ENCODE results near the gene PROK1. TPM values are rescaled to one million over a fixed set of nuclear protein-coding genes. Genes with fewer than 3 reads are reported as not detected.
A peak's percentile ranks its signal among the peaks of the same experiment; 100 is the strongest.
"Not testable (repeated sequence)": the region's sequence is repeated elsewhere in the genome, so short reads cannot be mapped to it uniquely, and the experiment has no call there.

Gene PROK1
- total RNA-seq, 2 donors from 2014 or later = not detected

DNA sequence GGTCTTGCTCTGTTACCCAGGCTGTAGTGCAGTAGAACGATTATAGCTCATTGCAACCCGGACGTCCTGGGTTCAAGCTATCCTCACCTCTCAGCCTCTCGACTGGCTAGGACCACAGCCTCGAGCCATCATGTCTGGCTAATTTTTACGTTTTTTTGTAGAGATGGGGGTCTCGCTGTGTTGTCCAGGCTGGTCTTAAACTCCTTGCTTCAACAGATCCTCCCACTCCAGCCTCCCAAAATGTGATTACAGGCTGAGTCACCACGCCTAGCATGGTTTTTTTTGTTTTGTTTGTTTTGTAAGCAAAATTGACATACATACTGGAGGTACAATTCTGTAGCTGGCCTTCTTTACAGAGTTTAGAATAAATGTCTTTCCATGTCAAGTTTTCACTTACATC lies 42.5 kb upstream of the PROK1 start:
- intact Hi-C loops (cut with DNase I) = loop anchor here (5.0 kb wide), 1 partner anchor 66 kb away; no protein-coding TSS in a partner anchor
- no peak overlapping the region for H3K4me3 ChIP-seq
- TF ChIP-seq, protein P1, sequence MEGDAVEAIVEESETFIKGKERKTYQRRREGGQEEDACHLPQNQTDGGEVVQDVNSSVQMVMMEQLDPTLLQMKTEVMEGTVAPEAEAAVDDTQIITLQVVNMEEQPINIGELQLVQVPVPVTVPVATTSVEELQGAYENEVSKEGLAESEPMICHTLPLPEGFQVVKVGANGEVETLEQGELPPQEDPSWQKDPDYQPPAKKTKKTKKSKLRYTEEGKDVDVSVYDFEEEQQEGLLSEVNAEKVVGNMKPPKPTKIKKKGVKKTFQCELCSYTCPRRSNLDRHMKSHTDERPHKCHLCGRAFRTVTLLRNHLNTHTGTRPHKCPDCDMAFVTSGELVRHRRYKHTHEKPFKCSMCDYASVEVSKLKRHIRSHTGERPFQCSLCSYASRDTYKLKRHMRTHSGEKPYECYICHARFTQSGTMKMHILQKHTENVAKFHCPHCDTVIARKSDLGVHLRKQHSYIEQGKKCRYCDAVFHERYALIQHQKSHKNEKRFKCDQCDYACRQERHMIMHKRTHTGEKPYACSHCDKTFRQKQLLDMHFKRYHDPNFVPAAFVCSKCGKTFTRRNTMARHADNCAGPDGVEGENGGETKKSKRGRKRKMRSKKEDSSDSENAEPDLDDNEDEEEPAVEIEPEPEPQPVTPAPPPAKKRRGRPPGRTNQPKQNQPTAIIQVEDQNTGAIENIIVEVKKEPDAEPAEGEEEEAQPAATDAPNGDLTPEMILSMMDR (IDR thresholded peaks at IDR 0.05) = no peak
- peaks cover 6% of the 10 kb centered on the region for H3K4me1 ChIP-seq
- H3K9ac ChIP-seq (ENCODE audit: low read depth in 2 of 2, low read length in 2 of 2) = peak overlapping the region in 1 of 2 donors; percentile 99
- no peak overlapping the region for H3K27ac ChIP-seq
- no peaks in the 10 kb centered on the region for H3K9me3 ChIP-seq
- DNase-seq = no peak
- H3K27me3 ChIP-seq = no peaks in the 10 kb centered on the region
- H3K36me3 ChIP-seq = peaks cover 10% of the 10 kb centered on the region

DNA sequence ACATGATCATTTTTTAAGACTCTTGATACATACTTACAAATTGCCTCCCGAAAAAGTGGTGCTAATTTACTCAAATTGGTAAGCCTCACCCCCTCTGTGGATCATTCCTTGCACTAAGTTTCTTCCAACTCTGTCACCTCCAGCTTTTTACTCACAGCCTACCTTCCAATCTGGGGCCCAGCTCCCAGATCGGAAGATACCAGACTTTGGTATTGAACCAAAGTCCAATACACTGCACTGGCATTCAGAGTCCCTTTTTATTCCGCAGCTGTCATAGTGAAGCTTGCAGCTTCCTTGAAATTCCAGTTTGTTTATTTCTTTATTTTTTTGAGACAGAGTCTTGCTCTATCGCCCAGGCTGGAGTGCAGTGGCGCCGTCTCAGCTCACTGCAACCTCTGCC lies 41.6 kb upstream of the PROK1 start:
- intact Hi-C loops (cut with DNase I) = loop anchor here (5.0 kb wide), 1 partner anchor 67 kb away; no protein-coding TSS in a partner anchor
- no peak overlapping the region for H3K4me3 ChIP-seq
- H3K27ac ChIP-seq = no peak overlapping the region
- no peaks in the 10 kb centered on the region for H3K9me3 ChIP-seq
- H3K36me3 ChIP-seq = peaks cover 2% of the 10 kb centered on the region
- no peak for DNase-seq
- no peak overlapping the region for H3K9ac ChIP-seq (ENCODE audit: low read depth in 2 of 2, low read length in 2 of 2)
- peaks cover 6% of the 10 kb centered on the region for H3K4me1 ChIP-seq
- TF ChIP-seq, protein P1 (IDR thresholded peaks at IDR 0.05) = no peak
- no peaks in the 10 kb centered on the region for H3K27me3 ChIP-seq

DNA sequence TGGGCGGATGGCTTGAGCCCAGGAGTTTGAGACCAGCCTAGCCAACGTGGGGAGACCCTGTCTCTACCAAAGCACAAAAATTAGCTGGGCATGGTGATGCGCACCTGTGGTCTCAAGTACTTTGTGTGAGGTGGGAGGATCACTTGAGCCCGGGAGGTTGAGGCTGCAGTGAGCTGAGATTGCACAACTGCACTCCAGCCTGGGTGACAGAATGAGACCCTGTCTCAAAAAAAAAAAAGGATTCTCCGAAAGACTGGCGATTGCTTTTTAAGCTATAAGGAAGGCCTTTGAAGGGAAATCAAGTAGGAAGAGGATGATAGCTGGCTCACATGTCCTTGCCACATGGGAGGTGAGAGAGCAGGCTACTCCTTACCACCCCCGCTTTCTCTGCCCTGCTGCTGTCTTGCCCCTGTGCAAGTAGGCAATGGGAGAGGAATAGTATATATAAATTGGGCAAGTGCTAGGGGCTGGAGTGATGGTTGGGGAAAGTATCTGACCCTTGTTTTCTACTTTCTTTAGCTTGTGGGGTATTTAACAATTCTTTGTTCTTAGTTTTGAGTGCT lies 39.7 kb upstream of the PROK1 start:
- no peak overlapping the region for H3K9ac ChIP-seq (ENCODE audit: low read depth in 2 of 2, low read length in 2 of 2)
- no peak for DNase-seq
- no peaks in the 10 kb centered on the region for H3K9me3 ChIP-seq
- H3K36me3 ChIP-seq = no peaks in the 10 kb centered on the region
- H3K4me1 ChIP-seq = peaks cover 2% of the 10 kb centered on the region
- H3K27me3 ChIP-seq = no peaks in the 10 kb centered on the region
- no peak overlapping the region for H3K4me3 ChIP-seq
- intact Hi-C loops (cut with DNase I) = loop anchor here (5.0 kb wide), 1 partner anchor 46 kb away; no protein-coding TSS in a partner anchor
- TF ChIP-seq, protein P1 (IDR thresholded peaks at IDR 0.05) = no peak
- H3K27ac ChIP-seq = no peak overlapping the region

DNA sequence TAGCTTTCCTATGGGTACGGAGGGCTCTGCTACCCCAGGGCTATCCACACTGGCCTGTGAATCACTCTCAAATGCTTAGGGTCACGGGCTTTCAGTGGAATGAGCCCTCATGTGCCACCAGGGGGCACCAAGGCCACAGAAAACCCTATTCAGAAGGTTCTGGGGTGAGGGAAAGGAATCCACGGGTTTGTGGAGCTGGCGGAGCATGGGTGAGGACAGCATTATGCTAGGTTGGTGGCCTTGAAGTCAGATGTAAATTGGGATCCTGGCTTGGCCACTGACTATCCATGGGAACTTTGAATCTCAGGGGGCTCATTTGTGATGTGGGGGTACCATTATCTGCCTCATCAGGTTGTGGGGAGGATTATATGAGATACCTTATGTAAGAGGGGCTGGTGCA lies 38.4 kb upstream of the PROK1 start:
- no peak overlapping the region for H3K9ac ChIP-seq (ENCODE audit: low read depth in 2 of 2, low read length in 2 of 2)
- no peaks in the 10 kb centered on the region for H3K9me3 ChIP-seq
- no peak overlapping the region for H3K27ac ChIP-seq
- TF ChIP-seq, protein P1 (IDR thresholded peaks at IDR 0.05) = peak; percentile 60
- H3K27me3 ChIP-seq = no peaks in the 10 kb centered on the region
- H3K36me3 ChIP-seq = no peaks in the 10 kb centered on the region
- no peaks in the 10 kb centered on the region for H3K4me1 ChIP-seq
- no peak overlapping the region for H3K4me3 ChIP-seq
- DNase-seq = peak; percentile 68
- intact Hi-C loops (cut with DNase I) = loop anchor here (5.0 kb wide), 1 partner anchor 45 kb away; no protein-coding TSS in a partner anchor

DNA sequence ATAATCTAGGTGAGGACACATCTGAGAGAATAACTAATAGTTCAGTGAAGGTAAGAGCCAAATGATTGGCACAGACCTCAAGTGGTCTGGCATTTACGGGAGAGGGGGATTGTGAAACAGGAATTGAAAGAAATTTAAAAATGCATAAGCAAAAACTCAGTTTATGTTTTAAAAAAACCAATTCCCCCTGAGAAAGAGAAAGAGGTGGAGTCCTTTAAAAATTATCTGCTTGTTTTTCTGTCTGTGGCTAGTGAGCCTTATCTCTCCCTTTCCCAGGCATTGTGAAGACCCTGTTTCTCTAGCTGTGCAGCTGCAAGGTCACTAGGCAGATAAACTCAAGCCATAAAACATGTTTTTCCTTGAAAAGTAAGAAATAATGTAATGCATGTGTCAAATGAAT lies 37.9 kb upstream of the PROK1 start:
- H3K9me3 ChIP-seq; H3K4me1 ChIP-seq; H3K36me3 ChIP-seq; H3K27ac ChIP-seq; DNase-seq; H3K4me3 ChIP-seq; H3K27me3 ChIP-seq; H3K9ac ChIP-seq (ENCODE audit: low read depth in 2 of 2, low read length in 2 of 2): not testable (repeated sequence)
- intact Hi-C loops (cut with DNase I) = loop anchor here (5.0 kb wide), 1 partner anchor 44 kb away; no protein-coding TSS in a partner anchor

DNA sequence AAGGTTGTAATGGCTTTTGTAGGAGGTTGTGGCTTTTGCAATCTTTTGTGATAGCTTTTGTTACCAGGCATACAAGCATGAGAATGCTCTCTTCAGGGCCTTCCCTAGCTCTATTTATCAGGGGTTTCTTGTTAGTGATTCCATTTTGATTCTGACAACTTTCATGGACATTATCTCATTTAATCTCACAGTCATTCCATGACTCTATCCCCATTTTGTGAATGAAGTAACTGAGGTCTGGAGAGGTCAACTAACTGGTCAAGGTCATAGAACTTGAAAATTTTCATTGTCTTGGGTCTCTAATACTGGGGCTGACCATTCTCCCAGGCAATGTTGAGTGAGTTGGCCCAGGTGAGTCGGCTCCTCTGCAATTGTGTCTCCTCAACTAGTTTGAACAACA lies 32.2 kb upstream of the PROK1 start:
- H3K27ac ChIP-seq = no peak overlapping the region
- intact Hi-C loops (cut with DNase I) = loop anchor here (5.0 kb wide), 1 partner anchor 216 kb away; no protein-coding TSS in a partner anchor
- H3K4me3 ChIP-seq = no peak overlapping the region
- no peaks in the 10 kb centered on the region for H3K4me1 ChIP-seq
- no peaks in the 10 kb centered on the region for H3K27me3 ChIP-seq
- H3K36me3 ChIP-seq = no peaks in the 10 kb centered on the region
- no peak for DNase-seq
- TF ChIP-seq, protein P1 (IDR thresholded peaks at IDR 0.05) = no peak
- H3K9me3 ChIP-seq = no peaks in the 10 kb centered on the region
- no peak overlapping the region for H3K9ac ChIP-seq (ENCODE audit: low read depth in 2 of 2, low read length in 2 of 2)

Data from colonic mucosa (tissue), 4 donors.